GM21447 (cell line): ENCODE measurements around the gene CLRN1.

Experiments
- ATAC-seq: cut with Tn5 transposase; IDR thresholded peaks from one replicate; pipeline ENCODE4 v1.9.1; 2021; ENCODE audit not compliant: unreplicated experiment

Gene CLRN1

GRCh38 chr3:150925751-150926201, 46.8 kb downstream of the CLRN1 start:
- peak; percentile 74 for ATAC-seq

GRCh38 chr3:150922611-150923010, 49.9 kb downstream of the CLRN1 start:
- no peak for ATAC-seq

- ATAC-seq, result no peak
These were observed 51.3 kb downstream of the CLRN1 start for GRCh38 chr3:150921209-150921608.

- no peak for ATAC-seq
These were observed 52.3 kb downstream of the CLRN1 start for GRCh38 chr3:150920236-150920635.

GRCh38 chr3:150917951-150918350, 54.6 kb downstream of the CLRN1 start:
- no peak for ATAC-seq

GRCh38 chr3:150913133-150913922, 59.2 kb downstream of the CLRN1 start:
- ATAC-seq, result no peak

GRCh38 chr3:150912501-150912900, 60.0 kb downstream of the CLRN1 start:
- no peak for ATAC-seq

GRCh38 chr3:150911771-150912170, 60.8 kb downstream of the CLRN1 start:
- no peak for ATAC-seq

- ATAC-seq, result no peak
These were observed 66.1 kb downstream of the CLRN1 start for GRCh38 chr3:150906461-150906860.

- no peak for ATAC-seq
These were observed 66.8 kb downstream of the CLRN1 start for GRCh38 chr3:150905746-150906145.

GRCh38 chr3:150905339-150905738, 67.2 kb downstream of the CLRN1 start, which contains the start of gene MINDY4B:
Gene MINDY4B (minus strand): TSS chr3:150905439. CDS start chr3:150905439, 0 bp downstream.
- ATAC-seq, result no peak

- ATAC-seq, result no peak
These were observed 69.5 kb downstream of the CLRN1 start for GRCh38 chr3:150902988-150903387.

- ATAC-seq, result no peak
These were observed 70.7 kb downstream of the CLRN1 start for GRCh38 chr3:150901793-150902192.

- no peak for ATAC-seq
These were observed 73.4 kb downstream of the CLRN1 start for GRCh38 chr3:150899141-150899540.

- ATAC-seq, result no peak
These were observed 74.3 kb downstream of the CLRN1 start for GRCh38 chr3:150898046-150898754.

GRCh38 chr3:150897592-150897991, 74.9 kb downstream of the CLRN1 start:
- no peak for ATAC-seq

GRCh38 chr3:150890831-150891230, 81.7 kb downstream of the CLRN1 start:
- no peak for ATAC-seq

- no peak for ATAC-seq
These were observed 82.2 kb downstream of the CLRN1 start for GRCh38 chr3:150890295-150890694.

- no peak for ATAC-seq
These were observed 83.4 kb downstream of the CLRN1 start for GRCh38 chr3:150889106-150889505.

- ATAC-seq, result no peak
These were observed 85.5 kb downstream of the CLRN1 start for GRCh38 chr3:150887031-150887430.

GRCh38 chr3:150885535-150885934, 87.0 kb downstream of the CLRN1 start:
- ATAC-seq, result no peak

- ATAC-seq, result no peak
These were observed 93.4 kb downstream of the CLRN1 start for GRCh38 chr3:150878996-150879575.
